ENCODE results near the gene STK35.
A peak's percentile ranks its signal among the peaks of the same experiment; 100 is the strongest.

Gene STK35

DNA sequence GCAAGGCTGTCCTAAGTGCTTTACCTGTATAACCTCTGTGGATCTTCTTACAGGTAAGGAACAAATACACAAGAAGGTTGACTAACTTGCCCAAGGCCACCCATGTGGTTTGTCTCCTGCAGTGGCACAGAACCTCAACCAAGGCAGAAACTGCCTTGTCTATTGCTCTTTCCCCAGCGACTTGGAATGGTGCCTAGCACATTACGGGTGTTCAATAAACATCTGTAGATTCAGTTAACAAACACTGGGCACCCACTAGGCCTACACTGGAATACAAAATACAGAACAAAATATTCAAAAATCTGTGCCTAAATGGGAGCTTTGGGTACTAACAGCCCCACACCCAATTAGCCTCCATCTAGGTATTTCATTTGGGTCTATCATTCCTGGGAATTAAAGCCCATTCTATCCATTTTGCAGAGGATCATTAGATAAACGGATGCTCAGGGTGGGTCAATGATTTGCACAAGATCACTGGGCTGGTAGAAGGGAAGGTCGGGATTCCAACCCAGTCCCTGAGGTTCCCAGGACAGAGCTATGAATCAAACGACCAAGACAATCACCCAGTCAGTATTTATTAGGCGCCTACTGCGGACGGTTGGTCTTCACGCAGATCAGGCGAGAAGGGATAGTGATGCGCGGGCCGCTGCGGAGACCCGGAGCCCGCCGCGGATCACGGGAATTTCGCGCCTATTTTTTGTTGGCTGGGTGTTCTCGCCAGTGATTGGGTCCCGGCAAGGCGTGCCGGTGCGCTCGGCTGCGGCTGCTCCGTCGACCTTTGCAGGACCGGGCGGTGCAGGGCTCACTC, at the start of gene STK35:
STK35 (plus strand) TSS at position 771 of the 808 bp plus-strand sequence. CDS start 55 bp downstream, outside the sequence.
- TF ChIP-seq GATA1 (IDR thresholded peaks at IDR 0.05; ENCODE audit: low read depth, low read length) = no peak
- no peak for TF ChIP-seq POLR2A (IDR thresholded peaks at IDR 0.05; ENCODE audit: low read length)
- DNase-seq = peak; percentile 85 to 89

DNA sequence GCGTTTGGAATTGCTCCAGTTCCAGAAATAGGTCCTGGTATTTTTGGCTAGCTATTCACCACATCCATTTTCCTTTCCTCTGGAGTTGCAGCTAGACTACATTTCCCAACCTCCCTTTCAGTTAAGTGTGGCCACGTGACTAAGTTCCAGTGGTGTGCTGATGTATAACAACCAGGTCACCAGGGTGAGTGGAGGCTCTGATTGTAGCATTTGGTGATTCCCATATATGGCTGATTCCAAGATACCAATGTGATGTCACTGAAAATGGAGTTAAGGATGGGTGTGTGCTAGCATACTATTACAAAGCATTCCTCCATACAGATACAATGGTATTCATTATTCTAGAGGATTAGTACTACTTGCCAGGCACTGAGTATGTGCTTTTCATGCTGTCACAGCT, 49.7 kb upstream of the STK35 start:
- DNase-seq = no peak
- no peak for TF ChIP-seq GATA1 (IDR thresholded peaks at IDR 0.05; ENCODE audit: low read depth, low read length)

DNA sequence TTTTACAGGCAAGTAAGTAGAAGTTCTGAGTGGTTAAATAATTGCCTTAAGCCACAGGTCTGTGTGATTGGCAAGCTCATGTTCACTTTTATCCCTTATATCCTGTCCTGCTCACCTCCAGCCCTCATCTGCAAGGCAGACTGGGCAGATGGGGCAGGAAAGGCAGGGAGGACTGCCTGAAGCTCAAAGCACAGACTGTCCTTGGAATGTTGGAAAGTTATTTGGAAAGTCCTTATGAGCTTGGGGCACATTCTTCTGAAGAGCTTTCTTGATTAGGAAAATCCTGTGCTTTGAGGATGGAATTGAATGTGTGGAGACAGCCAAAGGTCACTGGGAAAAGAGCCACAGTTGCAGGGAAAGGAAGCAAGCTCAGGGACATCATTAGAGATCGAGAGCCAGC, 48.9 kb upstream of the STK35 start:
- TF ChIP-seq GATA1 (IDR thresholded peaks at IDR 0.05; ENCODE audit: low read depth, low read length) (no peak), POLR2A (IDR thresholded peaks at IDR 0.05; ENCODE audit: low read length) (no peak)
- DNase-seq = no peak

DNA sequence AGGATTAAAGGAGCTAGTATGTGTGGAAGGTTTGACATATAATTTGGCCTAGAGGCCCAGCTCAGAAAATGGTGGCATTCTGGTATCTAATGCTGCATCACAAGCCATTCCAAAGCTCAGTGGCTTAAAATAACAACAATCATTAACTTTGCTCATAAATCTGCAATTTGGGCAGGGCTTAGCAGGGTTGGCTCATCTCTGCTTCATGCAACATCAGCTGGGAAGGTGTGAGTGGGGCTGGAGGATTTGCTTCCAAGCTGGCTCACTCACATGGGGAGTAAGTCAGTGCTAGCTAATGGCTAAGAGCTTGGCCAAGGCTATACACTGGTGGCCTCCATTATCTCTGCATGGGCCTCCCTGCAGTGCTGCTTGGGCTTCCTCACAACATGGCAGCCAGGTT, 48.0 kb upstream of the STK35 start:
- no peak for TF ChIP-seq POLR2A (IDR thresholded peaks at IDR 0.05; ENCODE audit: low read length)
- no peak for TF ChIP-seq GATA1 (IDR thresholded peaks at IDR 0.05; ENCODE audit: low read depth, low read length)
- no peak for DNase-seq

DNA sequence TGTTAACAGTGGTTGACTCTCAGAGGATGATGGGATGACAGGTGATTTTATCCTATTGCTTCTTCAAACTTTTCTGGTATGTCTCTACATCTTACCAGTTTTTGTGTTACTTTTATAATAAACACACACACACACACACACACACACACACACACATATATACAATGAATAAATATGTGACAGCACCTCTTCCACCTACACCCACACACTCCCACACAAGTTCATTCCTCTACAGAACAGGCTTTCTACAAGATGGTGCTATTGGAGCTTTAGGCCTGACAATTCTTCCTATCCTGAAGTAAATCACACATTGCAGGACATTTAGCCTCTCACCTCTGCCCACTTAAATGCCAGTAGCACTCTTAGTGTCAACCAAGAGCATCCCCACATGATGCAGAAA, 46.7 kb upstream of the STK35 start:
- no peak for DNase-seq
- TF ChIP-seq POLR2A (IDR thresholded peaks at IDR 0.05; ENCODE audit: low read length) (no peak), GATA1 (IDR thresholded peaks at IDR 0.05; ENCODE audit: low read depth, low read length) (no peak)

DNA sequence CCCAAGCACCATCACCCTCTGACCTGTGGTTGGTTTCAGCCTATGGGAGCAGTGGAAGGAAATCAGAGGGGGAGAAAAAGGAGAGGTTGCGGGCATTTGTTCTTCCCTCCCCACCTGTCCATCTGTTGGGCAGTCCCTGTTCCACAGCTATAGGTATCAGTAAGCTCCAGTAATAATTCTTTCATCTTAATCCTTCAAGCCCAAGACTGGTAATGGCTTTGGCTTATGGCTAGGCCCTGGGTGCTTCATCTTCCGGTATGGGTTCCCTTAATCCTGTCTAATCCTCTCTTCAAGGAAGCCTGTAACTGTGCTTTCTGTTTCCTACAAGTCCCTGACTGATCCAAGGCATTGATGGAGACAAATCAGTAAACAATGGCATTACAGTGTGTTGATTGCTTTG, 42.2 kb upstream of the STK35 start:
- TF ChIP-seq GATA1 (IDR thresholded peaks at IDR 0.05; ENCODE audit: low read depth, low read length) (no peak), POLR2A (IDR thresholded peaks at IDR 0.05; ENCODE audit: low read length) (no peak)
- no peak for DNase-seq

DNA sequence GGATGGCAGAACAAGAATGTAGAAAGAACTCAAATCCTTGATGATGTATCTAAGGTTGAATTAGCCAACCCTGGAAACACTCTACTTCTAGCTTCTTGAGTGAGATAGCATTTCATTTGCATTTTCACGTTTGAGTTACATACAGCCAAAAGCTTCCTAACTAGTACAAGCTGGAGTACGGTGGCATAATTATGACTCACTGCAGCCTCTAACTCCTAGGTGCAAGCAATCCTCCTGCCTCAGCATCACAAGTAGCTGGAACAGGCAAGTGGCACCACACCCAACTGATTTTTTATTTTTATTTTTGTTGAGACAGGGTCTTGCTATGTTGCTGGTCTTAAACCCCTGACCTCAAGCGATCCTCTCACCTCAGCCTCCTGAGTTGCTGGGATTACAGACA, 36.5 kb upstream of the STK35 start:
- no peak for DNase-seq
- TF ChIP-seq GATA1 (IDR thresholded peaks at IDR 0.05; ENCODE audit: low read depth, low read length) (no peak), POLR2A (IDR thresholded peaks at IDR 0.05; ENCODE audit: low read length) (no peak)

DNA sequence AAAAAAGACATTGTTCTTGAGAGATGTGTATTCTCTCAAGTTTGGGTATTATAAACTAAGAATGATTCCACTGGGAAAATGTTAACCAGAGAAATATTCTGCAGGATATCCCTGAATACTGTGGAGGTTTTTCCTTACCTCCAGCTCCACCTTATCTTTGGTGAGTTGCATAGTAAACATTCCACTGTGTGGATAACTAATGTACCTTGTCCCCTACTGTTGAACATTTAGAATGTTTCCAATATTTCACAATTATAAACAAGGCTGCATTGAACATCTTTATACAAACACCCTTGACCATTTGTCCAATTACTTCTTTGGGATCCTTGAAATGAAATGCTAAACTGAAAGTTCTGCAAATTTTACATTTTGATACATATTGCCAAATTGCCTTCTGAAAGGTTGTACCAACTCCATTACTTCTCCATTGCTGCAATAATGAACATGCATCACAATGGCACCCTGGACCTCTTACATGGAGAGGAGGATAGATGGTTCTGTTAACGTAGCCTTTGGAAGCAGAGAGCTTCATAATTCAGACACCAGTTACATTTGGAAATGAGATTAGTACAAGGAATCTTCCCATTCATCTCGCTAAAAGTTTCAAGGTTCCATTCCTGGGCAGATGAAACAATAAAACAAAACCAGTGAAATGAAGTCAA, 35.0 kb upstream of the STK35 start:
- TF ChIP-seq POLR2A (IDR thresholded peaks at IDR 0.05; ENCODE audit: low read length) = no peak
- no peak for TF ChIP-seq GATA1 (IDR thresholded peaks at IDR 0.05; ENCODE audit: low read depth, low read length)

DNA sequence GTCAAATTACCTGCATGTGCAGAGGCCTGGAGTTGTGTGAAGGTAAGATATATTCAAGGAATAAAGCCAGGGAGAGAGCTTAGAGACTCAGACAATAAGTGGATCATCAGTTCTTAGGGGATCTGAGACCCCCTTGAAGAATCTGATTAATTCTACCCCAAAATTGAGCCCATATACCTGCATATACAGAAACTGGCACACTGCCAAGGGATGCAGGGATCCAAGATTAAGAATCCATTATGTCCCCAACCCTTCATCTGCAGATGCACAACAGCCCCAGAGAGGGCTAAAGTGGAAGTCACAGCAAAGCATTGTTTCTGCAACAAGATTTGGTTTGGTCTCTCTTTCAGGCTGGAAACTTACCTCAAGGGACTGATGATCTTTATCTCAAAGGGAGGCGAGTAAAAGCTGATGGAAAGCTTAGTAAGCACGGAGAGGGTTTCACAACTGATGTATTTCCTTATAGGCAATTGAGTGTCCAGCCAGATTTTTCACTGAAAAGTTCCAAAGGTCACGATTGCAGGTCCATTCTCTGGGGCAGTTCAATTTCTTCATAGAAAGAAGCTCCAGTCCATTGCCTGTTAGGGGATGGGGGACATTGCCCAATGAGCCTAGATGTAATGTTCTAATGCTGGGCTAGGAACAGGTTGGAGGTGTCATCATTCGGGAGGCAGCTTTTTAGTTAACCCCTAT, 20.9 kb upstream of the STK35 start:
- DNase-seq = no peak
- TF ChIP-seq POLR2A (IDR thresholded peaks at IDR 0.05; ENCODE audit: low read length) (no peak), GATA1 (IDR thresholded peaks at IDR 0.05; ENCODE audit: low read depth, low read length) (no peak)

More for the DNA sequence above, 35.0 kb upstream of the STK35 start:
- no peak for DNase-seq

DNA sequence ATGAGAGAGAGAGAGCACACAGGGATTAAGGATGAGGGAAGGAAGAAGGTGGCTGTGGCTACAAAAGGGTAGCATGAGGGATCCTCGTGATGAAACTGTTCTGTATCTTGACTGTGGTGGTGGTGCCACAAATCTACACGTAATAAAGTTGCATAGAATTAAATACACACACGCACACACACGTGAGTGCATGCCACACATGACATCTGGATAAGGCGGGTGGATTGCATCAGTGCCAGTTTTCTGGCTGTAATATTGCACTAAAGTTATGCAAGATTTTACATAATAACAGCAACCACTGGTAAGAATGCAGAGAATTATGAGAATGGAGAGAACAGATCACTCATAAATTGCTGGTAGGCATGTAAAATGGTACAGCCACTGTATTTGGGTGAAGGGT, 16.9 kb upstream of the STK35 start:
- no peak for TF ChIP-seq POLR2A (IDR thresholded peaks at IDR 0.05; ENCODE audit: low read length)
- no peak for TF ChIP-seq GATA1 (IDR thresholded peaks at IDR 0.05; ENCODE audit: low read depth, low read length)
- DNase-seq = peak in 1 of 2 experiments; percentile 11

DNA sequence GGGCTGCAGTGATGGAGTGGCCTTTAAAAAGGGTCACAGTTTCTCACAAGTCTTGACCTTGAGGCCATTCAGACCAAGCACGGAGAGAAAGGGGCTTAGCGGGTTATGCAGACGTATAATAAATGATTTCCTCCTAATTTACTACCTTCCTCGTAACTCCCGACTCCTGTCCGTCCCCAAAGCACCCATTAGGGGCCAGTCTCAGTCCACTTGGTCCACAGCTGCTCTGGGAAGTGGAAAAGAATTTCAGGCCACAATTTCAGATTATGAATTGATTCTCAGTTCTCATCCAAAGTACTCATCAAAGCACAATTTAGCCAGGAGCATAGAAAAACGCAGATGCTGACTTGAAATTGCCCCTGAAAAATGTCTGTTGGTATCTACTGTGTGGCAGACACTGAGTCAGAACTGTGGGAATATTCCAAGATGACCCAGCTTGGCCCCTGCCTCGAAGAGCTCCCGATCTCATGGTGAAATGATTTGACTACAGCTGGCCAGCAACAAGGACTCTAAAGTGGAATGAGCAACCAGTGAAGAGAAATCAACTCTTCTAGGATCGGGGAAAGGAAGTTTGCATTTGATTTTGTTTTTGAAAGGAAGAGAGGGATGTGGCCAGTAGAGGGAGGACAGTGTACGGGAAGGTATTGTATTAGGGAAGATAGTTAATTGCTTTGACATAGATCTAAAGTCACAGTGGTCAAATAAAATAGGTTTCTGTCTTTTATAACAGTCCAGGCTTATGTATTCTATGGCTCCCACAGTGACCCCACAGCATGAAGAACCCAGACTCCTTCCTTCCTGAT, 15.2 kb upstream of the STK35 start:
- TF ChIP-seq POLR2A (IDR thresholded peaks at IDR 0.05; ENCODE audit: low read length) = no peak
- TF ChIP-seq GATA1 (IDR thresholded peaks at IDR 0.05; ENCODE audit: low read depth, low read length) = no peak
- no peak for DNase-seq

DNA sequence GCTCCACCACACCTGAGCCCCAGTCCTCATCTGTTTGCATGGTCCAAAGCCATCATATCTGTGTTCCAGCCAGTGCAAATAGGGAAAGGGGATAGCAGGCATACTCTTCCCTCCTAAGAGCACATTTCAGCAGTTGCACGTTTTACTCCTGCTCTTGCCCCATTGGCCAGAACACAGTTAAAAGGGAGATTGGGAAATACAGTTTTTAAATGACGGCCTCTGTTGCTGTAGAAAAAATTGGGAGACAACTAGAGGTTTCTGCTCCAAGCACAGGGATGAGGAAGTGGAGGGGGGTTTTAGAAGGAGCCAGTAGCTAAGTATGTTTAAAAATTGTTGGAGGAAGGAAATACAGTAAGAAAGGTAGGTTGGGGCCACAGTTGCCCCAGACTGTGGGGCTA, 14.6 kb upstream of the STK35 start:
- TF ChIP-seq POLR2A (IDR thresholded peaks at IDR 0.05; ENCODE audit: low read length) = no peak
- TF ChIP-seq GATA1 (IDR thresholded peaks at IDR 0.05; ENCODE audit: low read depth, low read length) = no peak
- no peak for DNase-seq

DNA sequence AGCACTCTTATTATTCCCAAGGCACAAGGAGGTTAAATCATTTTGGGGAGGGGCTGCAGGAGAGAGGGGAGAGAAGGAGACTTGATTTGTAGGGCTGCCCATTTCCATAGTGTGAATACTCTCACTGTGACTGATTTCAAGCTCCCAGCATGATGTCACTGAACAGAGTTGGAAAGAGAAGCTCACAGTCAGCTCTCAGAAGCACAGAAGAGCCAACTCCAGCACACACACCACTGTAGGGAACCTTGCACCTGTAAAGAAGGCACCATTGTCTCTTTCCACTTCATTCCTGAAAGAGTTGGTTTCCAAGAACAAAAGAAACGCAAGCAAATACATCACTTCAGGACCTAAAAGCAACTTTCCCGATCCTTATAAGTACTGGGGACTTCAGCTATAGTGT, 12.7 kb upstream of the STK35 start:
- no peak for DNase-seq
- no peak for TF ChIP-seq POLR2A (IDR thresholded peaks at IDR 0.05; ENCODE audit: low read length)
- TF ChIP-seq GATA1 (IDR thresholded peaks at IDR 0.05; ENCODE audit: low read depth, low read length) = no peak

DNA sequence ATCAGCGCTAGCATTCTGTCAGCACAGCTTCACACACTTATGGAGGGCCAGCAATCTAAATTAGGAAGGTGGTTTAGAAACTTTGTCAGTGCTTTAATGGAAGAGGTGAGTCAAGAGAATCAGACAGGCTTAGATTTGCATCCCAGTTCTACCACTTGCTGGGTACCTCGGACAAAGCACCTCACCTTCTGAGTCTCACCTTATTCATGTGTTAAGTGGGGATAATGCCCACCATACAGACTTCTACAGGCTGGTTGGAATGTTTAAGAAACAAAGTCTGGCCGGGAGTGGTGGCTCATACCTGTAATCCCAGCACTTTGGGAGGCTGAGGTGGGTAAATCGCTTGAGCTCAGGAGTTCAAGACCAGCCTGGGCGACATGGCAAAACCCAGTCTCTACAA, 12.2 kb upstream of the STK35 start:
- no peak for TF ChIP-seq POLR2A (IDR thresholded peaks at IDR 0.05; ENCODE audit: low read length)
- no peak for DNase-seq

Data from erythroblast (primary cell).